ENCODE measurements around the gene TBC1D17.

The TBC1D17 gene

DNA sequence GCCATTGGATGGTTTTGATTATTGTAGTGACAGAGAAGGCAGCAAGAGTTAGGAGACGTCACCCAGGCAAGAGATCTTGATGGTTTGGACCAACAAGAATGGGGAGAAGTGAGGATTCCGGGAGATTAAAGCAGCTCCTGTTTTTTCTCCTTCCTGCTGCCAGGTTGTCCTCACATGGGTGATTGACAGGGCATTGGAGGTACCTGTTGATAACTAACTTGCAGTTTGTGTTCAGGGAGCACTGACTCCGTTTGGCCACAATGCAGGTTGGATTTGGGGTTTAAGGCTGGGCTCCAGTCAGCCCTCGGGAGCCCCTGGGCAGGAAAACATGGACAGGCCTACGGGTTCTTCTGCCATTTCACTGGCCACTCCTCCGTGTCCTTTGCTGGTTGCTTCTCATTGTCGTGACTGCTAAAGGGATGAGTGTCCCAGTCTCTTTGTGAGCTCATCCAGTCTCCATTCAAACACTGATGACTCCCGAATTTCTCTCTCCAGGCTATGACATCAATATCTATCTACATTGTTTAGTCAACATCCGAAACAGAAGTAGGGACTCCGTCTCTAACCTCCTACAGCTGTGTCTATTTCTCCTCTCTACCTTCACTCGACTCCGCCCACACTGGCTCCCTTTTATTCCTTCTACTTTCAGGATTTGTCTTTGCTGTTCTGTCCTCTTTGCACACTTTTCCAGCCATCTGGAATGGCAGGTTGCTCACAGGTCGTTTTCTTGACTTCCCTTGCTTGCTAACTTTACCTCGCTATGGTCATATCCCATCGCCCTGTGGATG is 27.9 kb upstream of the TBC1D17 start:
- no peak for DNase-seq

DNA sequence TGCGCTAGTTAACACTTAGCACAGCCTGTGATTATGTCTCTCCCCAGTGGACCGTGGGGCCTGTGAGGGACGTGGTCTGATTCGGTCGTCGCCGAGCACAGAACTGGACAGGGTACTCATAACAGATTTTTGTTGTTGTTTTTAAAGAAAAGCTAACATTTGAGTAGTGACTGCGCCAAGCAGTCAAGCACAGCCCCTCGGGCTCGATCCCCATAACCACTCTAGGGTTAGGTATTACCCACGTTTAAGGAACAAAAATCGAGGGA is 27.3 kb upstream of the TBC1D17 start:
- no peak for DNase-seq

DNA sequence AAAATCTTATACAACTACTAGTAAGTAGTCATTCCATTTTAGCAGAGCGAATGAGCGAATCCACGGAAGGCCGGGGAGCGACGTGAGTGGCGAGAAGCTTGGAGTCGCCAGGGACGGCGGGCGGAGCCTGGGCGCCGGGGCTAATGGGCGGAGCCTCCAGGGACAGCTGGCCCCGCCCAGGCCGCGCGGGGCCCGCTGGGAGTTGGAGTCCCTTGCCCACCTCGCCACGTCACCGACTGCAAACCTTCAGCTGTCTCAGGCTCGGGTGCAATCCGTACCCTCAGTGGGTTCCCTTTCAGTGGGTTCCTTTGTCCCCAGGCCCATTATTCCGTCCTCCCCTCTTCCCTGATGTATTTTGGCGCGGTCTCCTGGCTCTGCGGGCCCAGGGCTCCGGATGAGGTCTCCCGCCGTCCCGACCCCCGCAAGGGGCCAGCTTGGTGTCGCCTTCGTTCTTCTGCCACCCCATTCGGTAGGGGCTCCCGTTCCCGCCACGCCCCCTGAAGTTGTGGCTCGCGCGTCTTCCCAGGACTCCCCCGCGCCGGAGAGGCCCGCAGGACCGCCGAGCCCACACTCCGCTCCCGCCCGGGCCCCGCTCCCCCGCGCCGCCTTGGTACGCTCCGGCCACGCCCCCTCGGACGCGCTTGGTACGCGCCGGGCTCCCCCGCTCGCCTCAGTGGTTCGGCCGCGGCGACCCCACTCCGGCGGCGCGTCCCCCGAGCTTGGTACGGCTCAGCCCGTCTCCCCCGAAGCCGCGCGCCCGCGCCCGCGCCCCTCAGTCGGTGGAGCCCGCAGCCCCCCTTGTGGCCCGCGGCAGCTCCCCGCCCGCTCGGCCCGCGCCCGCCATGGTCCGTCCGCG is 26.8 kb upstream of the TBC1D17 start, which contains the start of gene PTOV1:
Gene PTOV1, plus strand, starts transcription at position 673 of the 856 bp plus-strand sequence.
- DNase-seq = peak; percentile 81

- DNase-seq = no peak
Observed at GRCh38 chr19:49851456-49852259, 25.8 kb upstream of the TBC1D17 start.

DNA sequence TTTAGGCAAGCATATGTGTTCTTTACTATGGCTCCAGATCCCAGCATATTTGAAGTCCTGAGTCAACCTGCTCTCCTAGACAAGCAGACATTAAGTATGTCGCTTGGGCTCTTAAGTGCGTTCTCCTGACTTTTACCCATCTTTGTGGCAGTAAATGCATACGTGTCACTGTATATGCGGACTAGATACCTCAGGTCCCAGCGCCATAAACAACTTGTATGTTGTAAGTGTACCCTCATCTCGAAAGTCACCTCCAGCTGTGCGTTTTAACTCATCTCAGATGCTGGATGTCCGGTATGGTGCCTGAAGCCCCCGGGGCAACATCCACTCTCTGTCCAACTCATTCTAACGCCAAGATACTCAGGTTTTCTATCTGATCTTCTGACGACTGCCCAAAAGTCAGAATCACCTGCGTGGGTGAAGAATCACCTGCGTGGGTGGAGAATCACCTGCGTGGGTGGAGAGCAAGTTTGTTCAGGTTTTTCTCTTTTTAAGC is 24.8 kb upstream of the TBC1D17 start:
- DNase-seq = no peak

DNA sequence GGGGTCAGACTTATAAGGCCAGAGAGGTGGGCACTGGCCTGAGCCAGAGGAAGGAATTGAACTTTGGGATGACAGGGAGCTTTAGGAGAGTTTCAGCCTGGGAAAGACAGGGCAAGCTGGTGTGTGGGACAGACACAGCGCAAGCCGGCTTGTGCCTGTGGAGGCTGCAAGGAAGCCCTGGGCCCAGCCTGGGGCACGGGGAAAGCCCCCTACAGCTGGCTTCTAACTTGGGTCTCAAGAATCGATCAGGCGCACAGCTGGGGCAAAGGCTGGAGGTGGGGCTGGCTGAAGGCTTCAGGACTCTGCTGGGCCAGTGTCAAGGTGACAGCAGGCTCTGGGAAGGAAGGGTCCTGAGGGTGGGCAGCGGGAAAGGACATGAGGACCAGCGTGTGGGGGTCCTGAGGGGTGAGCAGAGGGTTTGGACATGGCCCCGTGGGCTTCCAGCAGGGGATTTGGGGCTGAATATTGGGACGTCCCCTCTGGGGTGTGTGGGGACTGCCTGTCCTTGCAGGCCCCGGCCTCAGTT is 23.6 kb upstream of the TBC1D17 start:
- no peak for DNase-seq

DNA sequence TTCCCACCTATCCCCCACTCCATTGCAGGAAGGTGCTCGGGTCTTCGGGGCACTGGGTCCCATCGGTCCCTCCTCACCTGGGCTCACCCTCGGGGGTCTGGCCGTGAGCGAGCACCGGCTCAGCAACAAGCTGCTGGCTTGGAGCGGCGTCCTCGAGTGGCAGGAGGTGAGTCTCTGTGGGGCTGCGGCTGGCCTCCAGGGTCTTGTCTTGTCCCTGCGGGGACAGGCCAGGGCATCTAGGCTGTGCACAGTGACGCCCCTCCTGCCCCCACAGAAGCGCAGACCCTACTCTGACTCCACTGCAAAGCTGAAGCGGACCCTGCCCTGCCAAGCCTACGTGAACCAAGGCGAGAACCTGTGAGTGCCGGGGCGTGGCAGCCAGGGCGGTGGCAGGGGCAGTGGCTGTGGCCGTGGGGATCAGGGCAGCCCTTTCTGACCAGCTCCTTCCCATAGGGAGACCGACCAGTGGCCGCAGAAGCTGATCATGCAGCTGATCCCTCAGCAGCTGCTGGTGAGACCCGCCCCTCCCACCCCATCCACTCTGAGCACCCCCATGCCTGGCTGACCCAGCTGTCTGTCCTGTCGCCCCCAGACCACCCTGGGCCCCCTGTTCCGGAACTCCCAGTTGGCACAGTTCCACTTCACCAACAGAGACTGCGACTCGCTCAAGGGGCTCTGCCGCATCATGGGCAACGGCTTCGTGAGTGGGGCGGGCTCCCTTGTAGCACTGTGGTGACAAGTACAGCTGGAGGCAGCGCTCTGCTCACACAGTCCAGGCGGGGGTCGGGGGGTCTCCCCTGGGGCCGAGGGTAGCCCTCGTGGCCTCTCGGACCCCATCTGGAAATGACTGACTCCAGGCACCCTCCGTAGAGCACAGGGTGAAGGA is 22.9 kb upstream of the TBC1D17 start:
- DNase-seq = no peak

GRCh38 chr19:49855277-49855675 is 22.2 kb upstream of the TBC1D17 start:
- DNase-seq = no peak

DNA sequence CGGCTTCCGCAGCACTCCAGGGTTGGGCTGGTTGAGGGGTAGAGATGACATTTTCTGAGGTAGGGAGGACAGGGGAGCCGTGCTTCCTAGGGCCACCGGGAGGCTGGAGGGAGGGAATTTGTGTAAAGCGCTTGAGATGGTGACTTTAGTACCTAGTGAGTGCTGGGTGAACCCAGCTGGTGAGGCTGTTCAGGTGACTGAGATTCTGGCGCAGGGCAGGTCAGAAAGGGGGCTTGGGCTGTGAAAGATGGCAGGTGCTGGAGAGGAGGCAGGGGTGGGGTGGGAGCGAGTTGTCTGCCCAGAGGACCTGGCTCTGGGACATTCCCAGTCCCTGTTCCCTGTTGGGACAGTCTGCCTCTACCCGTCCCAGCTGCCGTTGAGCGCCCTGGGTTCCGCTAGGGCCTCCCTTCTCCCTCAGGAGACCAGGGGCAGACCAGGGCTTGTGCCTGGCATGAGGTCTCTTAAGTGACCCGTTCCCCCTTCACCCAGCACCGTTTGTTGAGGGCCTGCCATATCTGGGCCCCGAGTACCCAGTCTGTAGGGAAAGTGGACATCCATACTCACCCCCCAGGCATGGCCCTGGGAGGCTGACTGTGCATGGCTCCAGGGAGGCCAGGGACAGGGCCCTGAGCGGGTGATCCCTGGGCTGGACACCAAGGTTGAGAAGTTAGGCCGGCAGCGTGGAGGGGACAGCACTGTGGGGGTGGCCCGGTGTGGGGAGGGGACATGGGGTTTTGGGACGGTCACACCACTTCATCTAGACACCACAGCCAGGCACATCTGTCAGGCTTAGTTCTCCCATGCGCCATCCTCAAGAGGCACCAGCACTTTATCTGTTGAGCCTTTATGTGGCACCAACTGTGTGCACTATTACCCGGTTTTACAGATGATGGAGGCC is 21.6 kb upstream of the TBC1D17 start:
- DNase-seq = no peak

GRCh38 chr19:49856574-49857021 is 20.9 kb upstream of the TBC1D17 start:
- DNase-seq = no peak

- DNase-seq = no peak
Observed at GRCh38 chr19:49857061-49857837, 20.3 kb upstream of the TBC1D17 start.

DNA sequence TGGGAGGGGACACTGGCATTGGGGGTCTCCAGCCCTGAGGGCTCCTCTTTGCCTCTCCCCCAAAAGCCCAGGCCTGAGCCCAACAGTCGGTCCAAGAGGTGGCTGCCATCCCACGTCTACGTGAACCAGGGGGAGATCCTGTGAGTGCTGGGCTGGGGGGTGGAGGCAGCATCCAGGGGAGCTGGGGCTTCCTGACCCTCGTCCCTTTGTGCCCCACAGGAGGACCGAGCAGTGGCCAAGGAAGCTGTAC is 19.7 kb upstream of the TBC1D17 start:
- no peak for DNase-seq

- DNase-seq = no peak
Observed at GRCh38 chr19:49858088-49858985, 19.2 kb upstream of the TBC1D17 start.

DNA sequence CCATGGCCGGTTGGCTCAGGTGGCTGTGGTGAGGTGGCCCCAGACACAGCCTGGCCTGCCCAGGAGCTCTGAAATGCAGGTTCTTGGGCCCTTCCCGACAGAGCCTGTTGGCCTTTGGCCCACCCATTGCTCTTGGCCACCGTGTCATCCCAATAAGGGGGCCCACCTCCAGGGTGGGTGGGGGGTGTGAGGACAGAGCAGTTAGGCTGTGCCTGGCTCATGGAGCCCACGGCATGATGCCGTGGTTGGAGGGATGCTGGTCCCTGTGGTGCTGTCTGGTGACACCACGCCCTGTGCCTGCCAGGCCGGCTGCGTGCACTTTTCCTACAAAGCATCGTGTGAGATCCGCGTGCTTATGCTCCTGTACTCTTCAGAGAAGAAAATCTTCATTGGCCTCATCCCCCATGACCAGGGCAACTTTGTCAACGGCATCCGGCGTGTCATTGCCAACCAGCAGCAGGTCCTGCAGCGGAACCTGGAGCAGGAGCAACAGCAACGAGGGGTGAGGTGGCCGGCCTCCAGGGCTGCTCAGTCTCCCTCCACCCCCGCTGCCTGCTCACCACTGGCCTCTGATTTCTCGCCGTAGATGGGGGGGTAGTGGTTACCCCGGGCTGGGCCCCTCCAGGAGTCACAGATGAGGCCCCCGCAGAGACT is 17.7 kb upstream of the TBC1D17 start:
- DNase-seq = no peak

- no peak for DNase-seq
Observed at GRCh38 chr19:49860336-49861102, 17.0 kb upstream of the TBC1D17 start.

- DNase-seq = no peak
Observed at GRCh38 chr19:49861107-49861506, 16.4 kb upstream of the TBC1D17 start.

DNA sequence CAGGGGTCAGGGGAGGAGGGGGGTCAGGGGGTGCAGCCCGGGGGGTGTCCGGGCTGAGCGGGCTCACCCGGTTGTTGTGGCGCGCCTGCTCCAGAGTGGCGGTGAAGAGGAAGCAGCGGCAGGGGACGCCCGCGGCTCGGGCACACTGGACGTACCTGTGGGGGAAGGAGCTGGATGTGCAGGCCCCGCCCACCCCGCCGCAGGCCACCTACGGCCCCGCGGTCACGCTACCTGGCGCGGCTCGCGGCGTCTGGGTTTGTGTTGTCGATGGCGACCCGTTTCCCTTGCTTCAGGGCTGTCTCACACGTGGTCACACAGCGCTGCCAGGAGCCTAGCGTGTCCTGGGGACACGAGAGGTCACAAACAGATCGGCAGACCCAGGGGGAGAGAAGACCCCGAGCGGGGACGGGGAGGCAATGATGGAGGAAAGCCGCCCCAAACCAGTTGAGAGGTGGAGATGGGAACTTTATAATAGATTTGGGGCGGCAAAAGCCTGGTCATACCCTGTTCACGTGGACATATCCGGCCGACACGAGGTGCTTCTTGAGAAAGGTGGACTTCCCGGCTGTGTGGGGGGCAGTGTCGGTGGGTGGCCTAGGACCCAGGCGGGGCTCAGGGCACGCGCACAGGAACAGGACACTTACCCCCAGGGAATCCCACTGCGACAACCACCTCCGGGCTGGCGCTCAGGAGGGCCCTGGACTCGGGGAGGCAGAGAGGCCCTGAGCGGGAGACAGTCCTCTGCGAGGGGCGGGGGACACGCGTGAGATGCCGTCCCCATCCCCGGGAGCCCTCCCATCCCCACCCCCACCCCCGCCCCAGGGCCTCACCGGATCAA is 15.7 kb upstream of the TBC1D17 start:
- DNase-seq = no peak

Data from activated CD4-positive, alpha-beta T cell treated with anti-CD3 and anti-CD28 coated beads for 1 hour (primary cell).